Activated naive CD4-positive, alpha-beta T cell treated with anti-CD3 and anti-CD28 coated beads, Interleukin-2, amount 50 U/mL, for 16 hours (primary cell): ENCODE measurements around the gene ZDHHC14.
"Not testable (repeated sequence)": the region's sequence is repeated elsewhere in the genome, so short reads cannot be mapped to it uniquely, and the experiment has no call there.

ENCODE experiments used
- DNase-seq: peaks from one replicate; pipeline ENCODE4 v3.0.0-alpha.2; 2020

Gene ZDHHC14

DNA sequence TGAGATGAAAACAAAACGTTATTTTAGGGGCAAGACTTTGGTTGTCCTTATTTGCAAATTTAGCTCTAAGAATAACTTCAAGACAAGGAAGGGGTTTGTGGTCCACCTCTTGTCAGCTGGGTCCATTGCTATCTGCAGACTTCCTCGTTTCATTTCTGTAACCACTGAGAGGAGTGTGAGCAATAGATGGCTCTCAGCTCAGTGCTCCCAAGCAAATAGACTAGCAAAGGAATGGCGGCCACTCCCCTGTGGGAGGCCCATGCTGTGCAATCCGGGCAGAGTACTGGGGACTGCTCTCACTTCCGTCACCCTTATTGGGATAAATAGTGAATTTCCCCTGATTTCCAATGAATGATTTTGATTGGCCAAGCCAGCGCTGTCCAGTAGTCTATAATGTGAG, 176.6 kb downstream of the ZDHHC14 start:
- no peak for DNase-seq

DNA sequence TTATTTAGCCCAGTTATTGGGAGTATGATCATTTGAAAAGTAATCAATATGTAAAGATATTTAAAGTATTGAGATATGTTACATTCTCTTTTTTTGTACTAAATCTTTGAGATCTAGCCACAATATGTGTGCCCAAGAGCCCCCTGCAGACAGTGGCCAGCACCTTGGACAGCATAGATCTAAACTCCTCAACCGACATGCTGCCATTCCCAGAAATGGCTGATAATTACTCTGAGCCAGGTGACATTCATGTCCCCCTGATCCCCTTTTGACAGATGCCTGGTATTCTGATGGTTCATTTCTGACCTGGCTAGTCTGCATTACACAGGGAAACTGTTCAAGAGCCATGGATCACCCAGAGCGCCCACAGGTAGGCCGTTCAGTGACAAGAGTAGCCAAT, 177.1 kb downstream of the ZDHHC14 start:
- no peak for DNase-seq

GRCh38 chr6:157558487-157559200, 177.7 kb downstream of the ZDHHC14 start:
- no peak for DNase-seq

DNA sequence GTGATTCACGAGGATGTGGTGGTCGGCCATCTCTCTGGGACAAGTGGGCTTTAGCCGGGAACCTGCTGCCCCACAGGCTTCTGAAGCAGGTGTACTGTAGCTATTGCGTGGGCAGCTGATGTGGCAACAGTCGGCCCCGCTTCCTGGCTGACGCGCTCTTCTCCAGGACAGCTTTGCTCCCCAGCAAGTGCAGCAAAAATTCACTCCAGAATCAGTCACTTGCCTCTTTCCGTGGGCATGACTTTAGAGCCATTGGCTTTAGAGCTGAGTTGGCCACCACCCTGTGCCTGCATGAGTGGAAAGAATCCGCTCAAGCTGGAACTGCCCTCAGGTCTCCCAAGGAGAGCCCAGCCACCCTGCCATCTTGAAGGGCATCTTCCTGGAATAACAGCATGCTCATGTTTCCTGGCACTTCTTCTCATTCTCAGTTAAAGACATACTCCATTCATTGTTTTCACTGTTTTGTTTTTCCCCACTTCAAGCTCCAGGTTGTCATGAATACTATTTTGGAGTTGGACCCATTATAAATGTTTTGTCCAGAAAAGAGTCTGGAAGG, 178.3 kb downstream of the ZDHHC14 start:
- DNase-seq: no peak

- not testable (repeated sequence) for DNase-seq
These were observed 179.1 kb downstream of the ZDHHC14 start for GRCh38 chr6:157560063-157560462.

DNA sequence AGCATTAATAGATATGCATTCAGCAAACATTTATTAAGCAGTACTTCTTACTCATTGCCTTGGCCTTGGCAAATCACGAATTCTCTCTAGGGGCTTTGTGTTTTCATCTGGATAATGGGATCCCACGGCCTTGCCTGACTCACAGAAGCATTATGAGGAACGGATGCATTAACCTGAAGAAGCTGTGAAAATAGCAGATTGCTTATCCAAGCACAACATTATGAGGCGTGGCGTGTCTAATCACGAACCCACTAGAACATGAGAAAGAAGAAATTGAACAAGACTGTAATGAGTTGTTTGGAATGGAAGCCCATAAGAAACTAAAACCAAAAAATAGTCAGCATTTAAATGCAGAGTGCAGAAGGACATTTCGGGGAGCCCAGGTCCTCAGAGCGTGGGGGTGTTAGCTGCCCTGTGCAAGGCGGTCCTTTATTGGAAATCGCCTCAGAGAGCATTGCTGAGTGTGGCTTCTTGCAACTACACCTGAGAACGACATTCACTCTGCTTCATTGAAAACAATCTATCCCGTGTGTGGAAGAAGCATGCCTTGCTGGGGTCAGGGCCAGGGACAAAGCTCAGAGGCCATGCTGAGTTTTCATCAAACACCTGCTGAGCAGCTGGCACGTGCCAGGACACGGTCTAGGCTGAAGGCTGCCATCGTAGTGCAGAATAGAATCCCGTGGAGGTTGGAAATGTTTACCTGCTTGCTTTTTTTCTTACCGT, 179.9 kb downstream of the ZDHHC14 start:
- DNase-seq: no peak

DNA sequence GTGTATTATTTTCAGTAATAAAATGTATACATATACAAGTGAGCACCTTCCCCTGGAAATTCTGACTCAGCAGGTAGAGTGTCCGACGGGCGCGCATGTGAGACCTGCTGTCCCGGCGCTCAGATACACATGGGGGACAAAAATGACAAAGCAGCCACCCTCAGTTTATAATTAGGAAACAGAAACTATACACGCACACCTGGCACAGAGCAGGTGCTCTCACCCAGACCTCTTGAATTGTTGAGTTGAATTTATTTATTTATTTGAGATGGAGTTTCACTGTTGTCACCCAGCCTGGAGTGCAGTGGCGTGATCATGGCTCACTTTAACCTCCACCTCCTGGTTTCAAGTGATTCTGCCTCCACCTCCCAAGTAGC, 180.4 kb downstream of the ZDHHC14 start:
- DNase-seq: no peak

DNA sequence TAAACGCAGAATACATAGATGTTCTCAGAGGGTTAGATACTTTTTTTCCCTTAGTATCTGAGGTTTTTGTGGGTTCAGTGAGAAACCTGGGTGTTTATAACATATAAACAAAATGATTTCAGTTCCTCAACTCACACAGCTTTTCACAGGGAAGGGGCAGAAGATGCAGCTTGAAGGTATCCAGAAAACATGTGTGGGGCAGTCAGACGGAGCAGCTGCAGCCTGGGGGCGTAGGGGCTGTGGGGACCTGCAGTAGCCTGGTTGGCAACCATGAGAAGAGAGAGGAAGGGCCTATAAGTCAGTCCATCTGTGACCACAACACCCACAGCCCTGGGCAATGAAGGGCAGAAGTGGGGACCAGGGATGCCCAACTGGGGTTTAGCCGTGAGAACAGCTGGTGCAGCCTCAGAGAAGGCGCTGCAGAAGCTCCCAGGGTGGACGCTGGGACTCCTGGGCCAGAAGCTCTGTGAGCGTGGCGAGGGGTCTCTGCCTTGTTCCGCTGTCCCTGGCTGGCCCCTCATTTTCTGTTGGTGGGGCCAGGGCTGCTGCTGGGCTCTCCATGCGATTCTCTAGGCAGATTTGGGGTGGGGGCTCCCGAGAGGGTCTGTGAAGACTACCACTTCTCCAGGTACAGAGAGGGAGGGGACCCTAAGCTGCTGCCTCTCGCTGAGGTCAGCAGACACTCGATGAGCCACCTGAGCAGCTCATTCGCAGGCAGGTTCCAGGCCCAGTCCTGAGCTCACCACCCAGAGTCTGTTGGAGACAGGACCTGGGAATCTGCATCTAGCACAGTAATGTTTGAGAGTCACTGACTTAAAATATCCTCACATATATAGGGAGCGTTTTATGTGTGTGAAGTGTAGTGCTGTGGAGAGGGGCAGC, 181.2 kb downstream of the ZDHHC14 start:
- no peak for DNase-seq

DNA sequence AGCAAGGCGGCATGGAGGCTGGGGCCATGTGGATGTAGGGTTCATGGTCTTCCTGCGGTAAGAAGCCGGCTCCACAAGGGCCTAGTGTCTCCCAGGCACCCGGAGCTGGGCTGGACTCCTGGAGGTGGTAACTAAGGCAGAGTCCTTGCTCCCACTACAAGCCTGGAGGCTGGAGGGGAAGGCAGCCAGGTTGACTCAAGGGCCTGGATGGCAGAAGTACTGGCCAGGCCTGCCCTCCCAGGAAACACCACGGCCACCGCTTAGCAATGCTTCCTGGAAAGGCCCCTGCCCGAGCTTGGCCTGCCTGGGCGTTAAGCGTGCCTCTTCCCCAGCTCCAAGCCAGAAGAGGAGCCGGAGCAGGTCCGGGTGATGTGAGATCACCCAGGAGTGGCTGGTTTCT, 182.0 kb downstream of the ZDHHC14 start:
- no peak for DNase-seq

DNA sequence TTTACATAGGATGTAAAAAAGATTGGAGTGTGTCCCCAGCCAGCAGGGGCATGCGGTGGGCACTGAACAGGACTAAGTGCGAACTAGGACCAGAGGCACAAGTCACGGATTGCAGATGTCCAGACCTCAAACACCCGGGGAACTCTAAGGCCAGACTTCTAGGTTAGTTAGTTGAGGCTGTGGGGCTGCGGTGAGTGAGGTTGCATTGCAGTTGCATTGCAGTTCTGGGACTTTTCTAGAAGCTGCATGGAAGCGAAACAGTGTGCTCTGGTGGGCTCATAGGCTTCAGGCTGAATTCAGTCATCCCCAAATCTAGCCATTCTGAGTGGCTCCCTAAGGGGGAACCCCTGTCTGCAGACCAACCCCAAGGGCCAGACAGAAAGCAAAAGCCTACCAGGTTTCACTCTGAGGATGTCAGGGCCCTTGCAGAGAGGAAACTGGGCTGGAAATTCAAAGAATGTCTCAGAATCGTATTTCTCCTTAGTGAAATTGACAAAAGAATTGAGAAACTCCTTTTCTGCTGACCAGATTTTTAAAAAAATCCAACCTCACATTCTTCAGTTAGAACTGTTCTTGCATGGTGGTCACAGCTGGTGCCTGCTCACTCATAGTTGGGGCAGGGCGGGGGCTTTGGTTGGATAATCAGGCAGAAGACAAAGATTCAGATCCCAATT, 182.8 kb downstream of the ZDHHC14 start:
- DNase-seq: no peak

DNA sequence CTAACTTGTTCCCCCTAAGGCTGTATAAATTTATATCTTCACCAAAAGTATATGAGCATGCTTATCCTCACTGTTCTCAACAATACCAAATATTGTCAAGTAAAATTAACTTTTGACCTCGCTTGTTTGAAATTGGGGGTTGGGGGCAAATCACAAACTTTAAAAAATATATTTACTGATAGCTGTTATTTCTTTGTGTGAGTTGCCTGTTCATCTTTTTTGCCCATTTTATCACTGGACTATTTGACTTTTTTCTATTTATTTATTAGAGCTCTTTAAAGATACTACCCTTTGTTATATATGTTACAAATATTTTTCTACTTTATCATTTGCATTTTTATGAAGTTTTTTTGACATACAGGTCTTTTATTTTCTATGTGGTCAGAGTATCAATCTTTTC, 187.7 kb downstream of the ZDHHC14 start:
- no peak for DNase-seq

DNA sequence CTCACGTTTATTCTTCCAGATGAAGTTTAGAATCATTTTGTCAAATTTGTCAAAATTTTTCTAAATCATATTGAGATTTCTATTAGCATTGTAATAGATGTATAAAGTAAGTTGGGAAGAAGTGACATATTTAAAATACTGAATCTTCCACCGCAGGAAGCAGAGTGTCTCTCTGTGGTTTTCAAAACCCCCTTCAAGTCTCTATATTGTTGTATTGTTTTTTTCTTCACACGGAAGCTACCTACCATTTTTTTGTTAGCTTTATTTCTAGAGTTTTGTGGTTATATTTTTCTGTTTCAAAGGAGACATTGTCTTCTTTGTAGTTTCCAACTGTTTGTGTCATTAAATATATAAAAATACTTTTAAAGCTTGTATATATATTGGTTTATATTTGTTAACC, 188.6 kb downstream of the ZDHHC14 start:
- DNase-seq: no peak

- no peak for DNase-seq
These were observed 189.1 kb downstream of the ZDHHC14 start for GRCh38 chr6:157570104-157570503.

DNA sequence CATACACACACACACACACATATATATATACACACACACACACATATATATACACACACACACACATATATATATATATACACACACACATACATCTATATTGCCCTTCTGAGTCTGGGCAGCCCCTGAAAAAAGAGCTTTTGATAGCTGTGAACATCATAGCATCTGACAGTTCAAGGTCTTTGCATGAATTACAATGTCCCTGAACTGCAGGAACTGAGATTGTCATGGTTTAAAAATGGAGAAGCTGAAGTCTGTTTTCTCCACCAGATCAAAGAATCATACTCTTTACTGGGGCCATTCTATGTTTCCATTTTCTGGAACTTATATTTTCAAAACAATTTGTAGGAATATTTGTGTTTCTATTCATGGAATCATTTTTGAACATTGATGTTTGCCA, 189.8 kb downstream of the ZDHHC14 start:
- no peak for DNase-seq

GRCh38 chr6:157571269-157571668, 190.3 kb downstream of the ZDHHC14 start:
- DNase-seq: no peak

DNA sequence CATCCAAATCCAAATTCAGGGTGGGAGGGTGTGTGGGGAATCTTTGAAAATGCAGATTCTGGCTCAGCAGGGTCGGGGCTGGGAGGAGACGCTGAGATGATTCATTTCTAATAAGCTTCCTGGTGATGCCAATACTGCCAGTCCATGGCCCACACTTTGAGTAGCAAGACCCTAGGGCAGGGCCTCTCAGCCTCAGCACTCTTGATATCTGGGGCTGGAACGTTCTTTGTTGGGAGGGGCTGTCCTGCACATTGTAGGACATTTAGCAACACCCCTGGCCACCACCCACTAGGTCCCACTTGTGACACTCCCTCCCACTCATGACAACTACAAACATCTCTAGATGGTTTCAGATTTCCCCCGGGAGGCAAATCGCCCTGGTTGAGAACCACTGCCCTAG, 191.0 kb downstream of the ZDHHC14 start:
- DNase-seq: no peak

DNA sequence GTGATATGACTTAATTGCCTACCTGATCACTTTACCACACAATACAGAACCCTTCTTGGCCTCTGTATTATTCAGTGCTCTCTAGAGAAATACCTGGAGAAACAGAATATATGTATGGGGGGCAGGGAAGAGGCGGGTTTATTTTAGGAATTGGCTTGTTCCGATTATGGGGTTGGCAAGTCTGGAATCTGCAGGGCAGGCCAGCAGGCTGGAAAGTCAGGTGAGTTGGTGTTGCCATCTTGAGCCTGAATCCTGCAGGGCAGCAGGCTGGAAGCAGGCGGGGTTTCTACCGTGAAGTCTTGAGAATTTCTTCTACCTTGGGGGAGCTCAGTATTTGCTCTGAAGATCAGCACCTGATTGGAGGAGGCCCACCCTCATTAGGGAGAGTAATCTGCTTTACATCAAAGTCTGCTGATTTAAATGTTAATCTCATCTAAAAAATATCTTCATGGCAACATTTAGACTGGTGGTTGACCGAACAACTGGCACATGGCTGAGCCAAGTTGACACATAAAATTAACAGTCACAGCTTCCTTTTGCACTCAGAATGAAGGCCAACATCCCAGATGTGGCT, 193.9 kb downstream of the ZDHHC14 start:
- no peak for DNase-seq

DNA sequence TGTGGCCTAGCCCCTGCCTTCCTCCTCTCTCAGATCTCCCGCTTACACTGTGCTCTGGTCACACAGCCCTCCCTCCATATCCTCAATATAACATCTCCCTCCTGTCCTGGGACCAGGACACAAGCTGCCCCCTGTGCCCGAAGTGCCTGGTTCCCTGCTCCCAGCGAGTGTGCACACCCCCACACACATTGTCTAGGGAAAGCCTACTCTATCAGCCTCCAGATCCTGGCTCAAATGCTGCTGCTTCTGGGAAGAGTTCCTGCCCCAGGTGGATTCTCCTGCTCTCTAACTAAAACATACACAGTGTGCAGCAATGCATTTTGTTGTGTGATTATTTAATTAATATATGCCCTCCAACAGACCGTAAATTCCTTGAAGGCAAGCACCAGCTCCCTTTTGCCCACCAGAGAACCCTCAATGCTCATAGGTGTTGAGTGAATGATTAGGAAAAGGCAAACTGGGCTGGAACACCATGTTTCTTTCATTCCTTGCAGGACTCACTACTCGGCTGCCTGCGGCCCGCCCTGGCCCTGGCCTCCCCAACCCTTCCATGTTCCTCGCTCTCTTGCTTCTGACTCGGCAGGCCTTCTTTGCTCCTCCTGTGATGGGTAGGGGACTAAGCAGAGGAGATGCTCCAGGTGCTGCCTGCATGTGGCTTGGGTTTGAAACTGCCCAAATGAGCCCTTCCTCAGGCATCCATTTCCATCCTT, 194.6 kb downstream of the ZDHHC14 start:
- DNase-seq: no peak

- DNase-seq: not testable (repeated sequence)
These were observed 196.0 kb downstream of the ZDHHC14 start for GRCh38 chr6:157576991-157577390.

DNA sequence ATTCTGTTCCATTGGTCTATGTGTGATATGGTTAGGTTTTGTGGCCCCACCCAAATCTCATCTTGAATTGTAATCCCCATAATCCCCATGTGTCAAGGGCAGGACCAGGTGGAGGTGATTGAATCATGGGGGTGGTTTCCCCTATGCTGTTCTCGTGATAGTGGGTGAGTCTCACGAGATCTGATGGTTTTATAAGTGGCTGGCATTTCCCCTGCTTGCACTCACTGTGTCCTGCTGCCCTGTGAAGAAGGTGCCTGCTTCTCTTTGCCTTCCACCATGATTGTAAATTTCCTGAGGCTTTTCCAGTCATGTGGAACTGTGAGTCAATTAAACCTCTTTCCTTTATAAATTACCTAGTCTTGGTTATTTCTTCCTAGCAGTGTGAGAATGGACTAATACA, 197.5 kb downstream of the ZDHHC14 start:
- DNase-seq: not testable (repeated sequence)

DNA sequence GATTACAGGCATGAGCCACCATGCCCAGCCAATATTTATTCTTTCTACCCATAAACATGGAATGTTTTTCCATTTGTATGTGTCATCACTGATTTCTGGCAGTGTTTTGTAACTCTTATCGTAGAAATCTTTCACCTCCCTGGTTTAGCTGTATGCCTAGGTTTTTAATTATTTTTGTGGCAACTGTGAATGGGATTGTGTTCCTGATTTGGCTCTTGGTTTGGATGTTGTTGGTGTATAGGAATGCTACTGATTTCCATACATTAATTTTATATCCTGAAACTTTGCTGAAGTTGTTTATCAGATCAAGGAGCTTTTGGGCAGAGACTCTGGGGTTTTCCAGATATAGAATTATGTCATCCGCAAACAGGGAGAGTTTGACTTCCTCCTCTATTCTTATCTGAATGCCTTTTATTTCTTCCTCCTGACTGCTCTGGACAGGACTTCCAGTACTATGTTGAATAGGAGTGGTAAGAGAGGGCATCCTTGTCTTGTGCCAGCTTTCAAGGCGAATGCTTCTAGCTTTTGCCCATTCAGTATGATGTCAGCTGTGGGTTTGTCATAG, 198.6 kb downstream of the ZDHHC14 start:
- no peak for DNase-seq
